Measurements from ENCODE around the gene RYK.
A peak's percentile ranks its signal among the peaks of the same experiment; 100 is the strongest.

The RYK gene

GRCh38 chr3:134294302-134295280 lies 43.9 kb upstream of the RYK start:
- no peak overlapping the region for H3K27ac ChIP-seq
- TF ChIP-seq, protein P1, sequence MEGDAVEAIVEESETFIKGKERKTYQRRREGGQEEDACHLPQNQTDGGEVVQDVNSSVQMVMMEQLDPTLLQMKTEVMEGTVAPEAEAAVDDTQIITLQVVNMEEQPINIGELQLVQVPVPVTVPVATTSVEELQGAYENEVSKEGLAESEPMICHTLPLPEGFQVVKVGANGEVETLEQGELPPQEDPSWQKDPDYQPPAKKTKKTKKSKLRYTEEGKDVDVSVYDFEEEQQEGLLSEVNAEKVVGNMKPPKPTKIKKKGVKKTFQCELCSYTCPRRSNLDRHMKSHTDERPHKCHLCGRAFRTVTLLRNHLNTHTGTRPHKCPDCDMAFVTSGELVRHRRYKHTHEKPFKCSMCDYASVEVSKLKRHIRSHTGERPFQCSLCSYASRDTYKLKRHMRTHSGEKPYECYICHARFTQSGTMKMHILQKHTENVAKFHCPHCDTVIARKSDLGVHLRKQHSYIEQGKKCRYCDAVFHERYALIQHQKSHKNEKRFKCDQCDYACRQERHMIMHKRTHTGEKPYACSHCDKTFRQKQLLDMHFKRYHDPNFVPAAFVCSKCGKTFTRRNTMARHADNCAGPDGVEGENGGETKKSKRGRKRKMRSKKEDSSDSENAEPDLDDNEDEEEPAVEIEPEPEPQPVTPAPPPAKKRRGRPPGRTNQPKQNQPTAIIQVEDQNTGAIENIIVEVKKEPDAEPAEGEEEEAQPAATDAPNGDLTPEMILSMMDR (IDR thresholded peaks at IDR 0.05), result no peak
- no peak for DNase-seq (ENCODE audit: low spot score)
- no peak overlapping the region for H3K4me3 ChIP-seq

- TF ChIP-seq, protein P1 (IDR thresholded peaks at IDR 0.05), result no peak
- H3K4me3 ChIP-seq, result no peak overlapping the region
- peak overlapping the region; percentile 42 to 66 for H3K27ac ChIP-seq
- no peak for DNase-seq (ENCODE audit: low spot score)
Measured at GRCh38 chr3:134291319-134292254, 40.9 kb upstream of the RYK start.

- TF ChIP-seq, protein P1 (IDR thresholded peaks at IDR 0.05), result no peak
- Histone ChIP-seq H3K27ac (no peak overlapping the region), H3K4me3 (no peak overlapping the region)
- DNase-seq (ENCODE audit: low spot score), result no peak
Measured at GRCh38 chr3:134287512-134287911, 36.9 kb upstream of the RYK start.

DNA sequence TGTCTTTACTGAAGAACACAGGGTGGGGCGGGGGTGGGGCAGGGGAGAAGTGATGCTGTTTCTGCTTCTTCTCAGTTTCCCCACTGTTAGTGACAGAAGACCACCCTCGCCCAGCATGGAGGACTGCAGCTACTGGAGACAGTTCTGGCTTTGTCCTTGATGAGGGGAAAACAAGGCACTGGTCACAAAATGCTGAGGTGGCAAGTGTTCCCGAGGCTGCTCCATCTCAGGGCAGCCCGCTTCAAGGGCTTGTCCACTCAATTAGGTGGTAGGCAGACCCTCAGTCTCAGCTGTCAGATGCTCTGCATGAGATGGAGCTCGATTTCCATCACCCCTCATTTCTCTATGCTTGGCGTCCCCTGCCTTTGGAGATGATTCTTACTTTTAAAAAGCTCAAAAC lies 33.8 kb upstream of the RYK start:
- Histone ChIP-seq H3K27ac (no peak overlapping the region), H3K4me3 (no peak overlapping the region)
- TF ChIP-seq, protein P1 (IDR thresholded peaks at IDR 0.05), result no peak
- no peak for DNase-seq (ENCODE audit: low spot score)

DNA sequence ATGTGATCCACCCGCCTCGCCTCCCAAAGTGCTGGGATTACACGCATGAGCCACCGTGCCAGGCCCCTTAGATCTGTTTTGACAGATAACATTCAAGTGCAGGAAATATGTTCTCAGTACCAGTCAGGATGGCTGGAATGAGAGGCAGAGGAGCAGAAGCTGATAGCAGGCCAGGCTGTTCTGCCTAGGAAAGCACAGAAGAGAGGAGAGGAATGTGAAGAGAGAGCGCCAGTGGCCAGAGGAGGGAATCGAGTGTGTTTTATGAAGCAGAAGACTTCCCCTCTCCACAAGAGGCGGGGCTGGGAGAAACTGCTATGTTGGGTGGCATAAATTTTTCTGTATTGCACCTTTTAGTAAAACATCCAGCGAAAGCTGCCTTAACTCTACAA lies 32.0 kb upstream of the RYK start:
- H3K4me3 ChIP-seq, result no peak overlapping the region
- TF ChIP-seq, protein P1 (IDR thresholded peaks at IDR 0.05), result no peak
- DNase-seq (ENCODE audit: low spot score), result no peak
- H3K27ac ChIP-seq, result no peak overlapping the region

DNA sequence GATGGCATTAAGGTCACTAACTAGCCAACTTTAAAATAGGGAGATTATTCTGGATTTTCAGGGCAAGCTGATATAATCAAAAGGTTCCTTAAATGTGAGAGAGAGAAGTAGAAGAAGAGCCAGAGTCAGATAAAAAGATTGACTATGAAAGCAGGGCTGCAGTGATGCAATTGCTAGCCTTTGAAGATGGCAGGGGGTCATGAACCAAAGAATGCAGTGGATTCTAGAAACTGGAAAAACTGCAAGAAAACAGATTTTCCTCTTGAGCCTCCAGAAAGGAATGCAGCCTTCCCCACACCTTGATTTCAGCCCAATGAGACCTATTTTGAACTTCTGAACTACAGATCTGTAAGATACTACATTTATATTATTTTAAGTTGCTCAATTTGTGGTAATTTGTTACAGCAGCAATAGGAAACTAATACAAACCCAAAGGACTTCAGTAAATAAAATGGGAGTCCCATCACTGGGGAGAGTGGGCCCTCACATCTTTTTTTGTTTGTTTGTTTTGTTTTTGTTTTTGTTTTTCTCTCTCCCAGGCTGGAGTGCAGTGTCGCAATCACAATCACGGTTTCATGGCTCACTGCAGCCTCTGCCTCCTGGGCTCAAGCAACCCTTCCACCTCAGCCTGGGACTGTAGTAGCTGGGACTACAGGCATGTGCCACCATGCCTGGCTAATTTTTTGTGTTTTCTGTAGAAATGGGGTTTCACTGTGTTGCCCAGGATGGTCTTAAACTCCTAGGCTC lies 31.4 kb upstream of the RYK start:
- TF ChIP-seq, protein P1 (IDR thresholded peaks at IDR 0.05), result no peak
- no peak for DNase-seq (ENCODE audit: low spot score)
- Histone ChIP-seq H3K27ac (no peak overlapping the region), H3K4me3 (no peak overlapping the region)
